ENCODE measurements around the gene PANK1. TPM values are rescaled to one million over a fixed set of nuclear protein-coding genes. Genes with fewer than 3 reads are reported as not detected.
A peak's percentile ranks its signal among the peaks of the same experiment; 100 is the strongest.

PANK1 gene
- total RNA-seq, 4 donors from 2014 or later: 4.6 to 51.6 (median 36.1) TPM

DNA sequence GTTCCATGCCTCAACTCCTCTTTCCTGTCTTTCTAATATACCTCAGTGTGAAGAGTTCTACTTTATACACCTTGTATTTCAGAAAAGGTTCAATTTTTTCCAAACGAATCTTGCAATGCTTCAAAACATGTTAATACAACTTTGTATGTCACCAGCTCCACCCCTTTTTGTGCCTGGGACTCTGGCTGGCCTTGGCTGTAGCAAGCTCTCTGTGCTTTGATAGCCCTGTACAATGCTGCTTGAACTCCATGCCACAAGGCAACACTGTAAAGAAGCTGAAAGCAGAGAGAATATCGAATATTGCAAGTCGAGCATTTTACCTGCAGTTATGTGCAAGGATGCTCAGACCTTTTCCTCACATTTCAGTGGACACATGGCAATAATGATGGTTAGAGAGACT lies 52.5 kb downstream of the PANK1 start:
- in situ Hi-C loops (cut with MboI; ENCODE audit: low pct_ligation_motif_present in 1 of 4, low pct_unique_long_range_greater_than_20kb in 1 of 4, low sequenced_read_pairs in 3 of 4): no loop called here
- no peak for DNase-seq
- Histone ChIP-seq H3K4me1 (no peaks in the 10 kb centered on the region), H3K36me3 (peaks cover 0 to 9% (median 0%) of the 10 kb centered on the region in 4 donors), H3K27me3 (no peaks in the 10 kb centered on the region), H3K27ac (no peak overlapping the region), H3K9me3 (no peaks in the 10 kb centered on the region), H3K4me3 (no peak overlapping the region)
- intact Hi-C loops (cut with DNase I; ENCODE audit: low total_unique reads): no loop called here
- TF ChIP-seq, protein P1, sequence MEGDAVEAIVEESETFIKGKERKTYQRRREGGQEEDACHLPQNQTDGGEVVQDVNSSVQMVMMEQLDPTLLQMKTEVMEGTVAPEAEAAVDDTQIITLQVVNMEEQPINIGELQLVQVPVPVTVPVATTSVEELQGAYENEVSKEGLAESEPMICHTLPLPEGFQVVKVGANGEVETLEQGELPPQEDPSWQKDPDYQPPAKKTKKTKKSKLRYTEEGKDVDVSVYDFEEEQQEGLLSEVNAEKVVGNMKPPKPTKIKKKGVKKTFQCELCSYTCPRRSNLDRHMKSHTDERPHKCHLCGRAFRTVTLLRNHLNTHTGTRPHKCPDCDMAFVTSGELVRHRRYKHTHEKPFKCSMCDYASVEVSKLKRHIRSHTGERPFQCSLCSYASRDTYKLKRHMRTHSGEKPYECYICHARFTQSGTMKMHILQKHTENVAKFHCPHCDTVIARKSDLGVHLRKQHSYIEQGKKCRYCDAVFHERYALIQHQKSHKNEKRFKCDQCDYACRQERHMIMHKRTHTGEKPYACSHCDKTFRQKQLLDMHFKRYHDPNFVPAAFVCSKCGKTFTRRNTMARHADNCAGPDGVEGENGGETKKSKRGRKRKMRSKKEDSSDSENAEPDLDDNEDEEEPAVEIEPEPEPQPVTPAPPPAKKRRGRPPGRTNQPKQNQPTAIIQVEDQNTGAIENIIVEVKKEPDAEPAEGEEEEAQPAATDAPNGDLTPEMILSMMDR (IDR thresholded peaks at IDR 0.05): no peak
- TF ChIP-seq POLR2A (IDR thresholded peaks at IDR 0.05): no peak
- no peak for TF ChIP-seq POLR2AphosphoS5 (IDR thresholded peaks at IDR 0.05)
- TF ChIP-seq EP300 (IDR thresholded peaks at IDR 0.05; ENCODE audit: low read depth): no peak
- WGBS, 2 donors (ENCODE audit: low coverage in 1 of 2): 85 to 86% methylated on average over 3 of the region's 3 CpGs

DNA sequence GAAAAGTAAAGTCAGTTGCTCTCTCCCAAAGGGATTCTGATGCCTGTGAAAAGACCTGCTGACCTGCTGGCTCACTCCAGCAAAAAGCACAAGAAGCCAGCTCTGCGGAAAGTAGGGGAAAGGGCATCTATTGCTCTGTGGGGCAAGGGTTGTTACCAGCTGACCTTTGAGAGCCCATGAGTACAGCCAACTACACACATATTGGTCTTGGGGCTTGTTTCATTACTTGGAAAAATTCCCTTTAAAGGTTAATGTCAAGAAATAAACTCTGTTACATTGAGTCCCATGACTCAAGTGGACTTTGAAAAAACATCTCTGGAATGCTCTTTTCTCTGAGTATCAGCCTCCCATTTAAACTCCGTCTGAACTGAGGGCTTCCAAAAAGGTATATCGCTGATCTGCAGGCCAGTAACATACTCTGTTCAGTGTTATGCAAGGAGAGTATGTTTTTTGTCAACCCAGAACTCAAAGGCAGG lies 53.2 kb downstream of the PANK1 start:
- in situ Hi-C loops (cut with MboI; ENCODE audit: low pct_ligation_motif_present in 1 of 4, low pct_unique_long_range_greater_than_20kb in 1 of 4, low sequenced_read_pairs in 3 of 4) (no loop called here), intact Hi-C loops (cut with DNase I; ENCODE audit: low total_unique reads) (no loop called here)
- Histone ChIP-seq H3K27me3 (no peaks in the 10 kb centered on the region), H3K9me3 (no peaks in the 10 kb centered on the region), H3K27ac (peak overlapping the region in 1 of 4 donors; percentile 4), H3K4me3 (no peak overlapping the region), H3K4me1 (no peaks in the 10 kb centered on the region), H3K36me3 (peaks cover 0 to 9% (median 0%) of the 10 kb centered on the region in 4 donors)
- 63 to 83% methylated on average over 2 to 3 of the region's 3 CpGs for WGBS, 2 donors (ENCODE audit: low coverage in 1 of 2)
- TF ChIP-seq POLR2A (IDR thresholded peaks at IDR 0.05) (no peak), EP300 (IDR thresholded peaks at IDR 0.05; ENCODE audit: low read depth) (no peak), POLR2AphosphoS5 (IDR thresholded peaks at IDR 0.05) (no peak)
- TF ChIP-seq, protein P1 (IDR thresholded peaks at IDR 0.05): no peak
- DNase-seq: no peak

DNA sequence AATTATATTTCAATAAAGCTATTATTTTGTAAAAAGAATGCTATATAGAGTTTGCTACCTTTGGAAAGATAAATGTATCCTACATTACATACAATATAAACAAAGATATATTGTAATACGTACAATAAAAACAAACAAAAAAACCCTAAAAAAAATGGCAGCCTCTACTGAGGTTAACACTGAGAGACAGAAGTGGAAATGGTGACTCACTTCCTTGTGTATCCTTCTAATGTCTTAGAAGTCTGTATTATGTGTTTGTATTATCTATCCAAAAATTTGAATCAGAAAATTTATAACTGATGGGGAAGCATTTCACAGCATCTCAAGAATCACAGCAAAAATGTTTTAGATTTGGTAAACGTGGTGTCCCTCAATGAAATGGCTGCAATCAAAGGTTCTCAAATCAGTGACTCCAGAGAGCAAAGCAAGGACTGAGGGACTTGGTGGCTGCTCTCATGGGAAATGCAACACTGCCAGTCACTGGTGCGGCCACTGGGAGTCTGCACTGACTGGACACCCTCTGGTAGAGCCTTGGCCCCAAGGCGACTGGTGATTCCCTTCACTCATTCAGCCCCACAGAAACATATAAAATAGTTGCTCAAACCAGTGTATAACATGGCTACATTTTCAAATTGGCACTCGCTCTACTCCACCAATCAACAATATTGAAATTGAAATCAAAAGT lies 53.8 kb downstream of the PANK1 start:
- in situ Hi-C loops (cut with MboI; ENCODE audit: low pct_ligation_motif_present in 1 of 4, low pct_unique_long_range_greater_than_20kb in 1 of 4, low sequenced_read_pairs in 3 of 4): no loop called here
- intact Hi-C loops (cut with DNase I; ENCODE audit: low total_unique reads): no loop called here
- Histone ChIP-seq H3K36me3 (peaks cover 0 to 9% (median 0%) of the 10 kb centered on the region in 4 donors), H3K27me3 (no peaks in the 10 kb centered on the region), H3K27ac (peak overlapping the region in 1 of 4 donors; percentile 4), H3K4me1 (no peaks in the 10 kb centered on the region), H3K4me3 (no peak overlapping the region), H3K9me3 (no peaks in the 10 kb centered on the region)
- no peak for DNase-seq
- no peak for TF ChIP-seq POLR2AphosphoS5 (IDR thresholded peaks at IDR 0.05)
- TF ChIP-seq, protein P1 (IDR thresholded peaks at IDR 0.05): no peak
- 78 to 89% methylated on average over 2 to 5 of the region's 5 CpGs for WGBS, 2 donors (ENCODE audit: low coverage in 1 of 2)

DNA sequence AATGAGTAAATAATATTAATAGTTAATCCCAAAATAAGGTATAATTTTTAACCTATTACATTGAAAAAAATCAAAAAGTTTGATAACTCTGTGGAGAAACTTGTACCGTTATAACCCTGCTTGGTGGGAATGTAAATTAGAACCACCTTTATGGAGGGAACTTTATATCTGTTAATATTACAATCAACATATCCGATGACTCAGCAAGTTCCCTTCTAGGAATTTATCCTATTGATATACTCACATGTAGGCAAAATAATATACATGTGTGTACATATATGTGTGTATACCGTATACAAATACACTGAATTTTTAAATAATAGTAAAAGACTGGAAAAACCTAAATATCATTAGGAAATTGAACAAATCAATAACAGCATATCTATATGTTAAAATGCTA lies 54.7 kb downstream of the PANK1 start:
- no peak for DNase-seq
- Histone ChIP-seq H3K36me3 (peaks cover 0 to 9% (median 0%) of the 10 kb centered on the region in 4 donors), H3K4me1 (no peaks in the 10 kb centered on the region), H3K9me3 (no peaks in the 10 kb centered on the region), H3K27ac (no peak overlapping the region), H3K4me3 (no peak overlapping the region), H3K27me3 (no peaks in the 10 kb centered on the region)
- TF ChIP-seq POLR2AphosphoS5 (IDR thresholded peaks at IDR 0.05): no peak
- no peak for TF ChIP-seq EP300 (IDR thresholded peaks at IDR 0.05; ENCODE audit: low read depth)
- no peak for TF ChIP-seq POLR2A (IDR thresholded peaks at IDR 0.05)
- TF ChIP-seq, protein P1 (IDR thresholded peaks at IDR 0.05): no peak
- in situ Hi-C loops (cut with MboI; ENCODE audit: low pct_ligation_motif_present in 1 of 4, low pct_unique_long_range_greater_than_20kb in 1 of 4, low sequenced_read_pairs in 3 of 4) (no loop called here), intact Hi-C loops (cut with DNase I; ENCODE audit: low total_unique reads) (no loop called here)
- 74 to 76% methylated on average over 3 of the region's 3 CpGs for WGBS, 2 donors (ENCODE audit: low coverage in 1 of 2)

Measured in transverse colon (tissue), 4 donors.